ENCODE measurements around the gene USP5. TPM values are rescaled to one million over a fixed set of nuclear protein-coding genes. Genes with fewer than 3 reads are reported as not detected.
A peak's percentile ranks its signal among the peaks of the same experiment; 100 is the strongest.
"Not testable (repeated sequence)": the region's sequence is repeated elsewhere in the genome, so short reads cannot be mapped to it uniquely, and the experiment has no call there.

USP5 gene
- total RNA-seq, 2 experiments from 2014 or later: 119 to 131 TPM

GRCh38 chr12:6888360-6888759 is 36.4 kb downstream of the USP5 start:
- H3K36me3 Mint-ChIP-seq (ENCODE audit: low read depth): peaks cover 14% of the 10 kb centered on the region
- DNase-seq: no peak
- POLR2A ChIA-PET: no interaction called here
- no peaks in the 10 kb centered on the region for H3K9me3 Mint-ChIP-seq
- no peaks in the 10 kb centered on the region for H3K27me3 Mint-ChIP-seq
- no peak overlapping the region for H3K27ac Mint-ChIP-seq
- CTCF ChIA-PET: interaction anchor here (1.2 to 1.4 kb wide), 2 partner anchors 16 to 334 kb away, joined by 3 to 5 read pairs; partner anchors contain the start of gene SPSB2
- H3K4me3 Mint-ChIP-seq: no peak overlapping the region
- H3K4me1 Mint-ChIP-seq: peaks cover 29% of the 10 kb centered on the region

GRCh38 chr12:6888794-6889193 is 36.8 kb downstream of the USP5 start:
- Mint-ChIP-seq H3K27ac (peak overlapping the region; percentile 9), H3K4me1 (peaks cover 29% of the 10 kb centered on the region), H3K36me3 (ENCODE audit: low read depth) (peaks cover 14% of the 10 kb centered on the region)
- POLR2A ChIA-PET, DNase-seq, H3K9me3 Mint-ChIP-seq, H3K4me3 Mint-ChIP-seq, H3K27me3 Mint-ChIP-seq: not testable (repeated sequence)
- CTCF ChIA-PET: interaction anchor here (1.0 to 1.4 kb wide), 3 partner anchors 16 to 335 kb away, joined by 3 to 5 read pairs (median 3); partner anchors contain the start of gene SPSB2

GRCh38 chr12:6889775-6890573 is 38.0 kb downstream of the USP5 start:
- POLR2A ChIA-PET, H3K27me3 Mint-ChIP-seq, H3K9me3 Mint-ChIP-seq, DNase-seq: not testable (repeated sequence)
- CTCF ChIA-PET: interaction anchor here (1.0 to 1.4 kb wide), 3 partner anchors 14 to 78 kb away, joined by 3 to 7 read pairs (median 3); no protein-coding TSS in a partner anchor
- H3K4me3 Mint-ChIP-seq: peak overlapping the region; percentile 82
- peaks cover 29% of the 10 kb centered on the region for H3K4me1 Mint-ChIP-seq
- peaks cover 12% of the 10 kb centered on the region for H3K36me3 Mint-ChIP-seq (ENCODE audit: low read depth)
- H3K27ac Mint-ChIP-seq: peak overlapping the region; percentile 96

- H3K9me3 Mint-ChIP-seq: no peaks in the 10 kb centered on the region
- CTCF ChIA-PET: interaction anchor here (0.6 to 4.0 kb wide), 48 partner anchors 9 to 440 kb away, joined by 3 to 42 read pairs (median 5); partner anchors contain the start of genes ATN1, C12orf57, C1RL and CDCA3
- peak; percentile 98 for DNase-seq
- H3K4me3 Mint-ChIP-seq: peak overlapping the region; percentile 82
- H3K27me3 Mint-ChIP-seq: no peaks in the 10 kb centered on the region
- H3K36me3 Mint-ChIP-seq (ENCODE audit: low read depth): peaks cover 10% of the 10 kb centered on the region
- peak overlapping the region; percentile 96 for H3K27ac Mint-ChIP-seq
- peaks cover 29% of the 10 kb centered on the region for H3K4me1 Mint-ChIP-seq
- POLR2A ChIA-PET: interaction anchor here (0.8 to 1.6 kb wide), 7 partner anchors 17 to 53 kb away, joined by 3 to 10 read pairs (median 4); partner anchors contain the start of genes C12orf57, CDCA3, RNU7-1 and SPSB2
Observed at GRCh38 chr12:6890789-6891645, 39.1 kb downstream of the USP5 start.

- no peaks in the 10 kb centered on the region for H3K9me3 Mint-ChIP-seq
- peak overlapping the region; percentile 82 for H3K4me3 Mint-ChIP-seq
- no peak for DNase-seq
- ChIA-PET POLR2A (interaction anchor here (0.6 to 1.6 kb wide), 6 partner anchors 17 to 129 kb away, joined by 3 to 10 read pairs (median 5); partner anchors contain the start of genes C12orf57, RNU7-1, SPSB2 and USP5), CTCF (interaction anchor here (0.6 to 4.0 kb wide), 42 partner anchors 8 to 440 kb away, joined by 3 to 42 read pairs (median 6); partner anchors contain the start of genes ATN1, C12orf57, C1RL and CDCA3)
- no peaks in the 10 kb centered on the region for H3K27me3 Mint-ChIP-seq
- peaks cover 10% of the 10 kb centered on the region for H3K36me3 Mint-ChIP-seq (ENCODE audit: low read depth)
- H3K27ac Mint-ChIP-seq: peak overlapping the region; percentile 92
- H3K4me1 Mint-ChIP-seq: peaks cover 29% of the 10 kb centered on the region
Observed at GRCh38 chr12:6891646-6892001, 39.7 kb downstream of the USP5 start.

GRCh38 chr12:6892683-6893082 is 40.7 kb downstream of the USP5 start:
- H3K4me1 Mint-ChIP-seq: peaks cover 29% of the 10 kb centered on the region

GRCh38 chr12:6894321-6894720 is 42.4 kb downstream of the USP5 start:
- Mint-ChIP-seq H3K27me3 (no peaks in the 10 kb centered on the region), H3K27ac (no peak overlapping the region), H3K4me1 (peaks cover 26% of the 10 kb centered on the region), H3K4me3 (no peak overlapping the region), H3K9me3 (no peaks in the 10 kb centered on the region), H3K36me3 (ENCODE audit: low read depth) (peaks cover 10% of the 10 kb centered on the region)
- CTCF ChIA-PET: interaction anchor here (0.6 to 4.0 kb wide), 3 partner anchors 8 to 172 kb away, joined by 3 to 25 read pairs (median 7); partner anchors contain the start of gene SPSB2
- POLR2A ChIA-PET: no interaction called here
- DNase-seq: no peak

More at GRCh38 chr12:6892683-6893082, 40.7 kb downstream of the USP5 start:
- CTCF ChIA-PET: interaction anchor here (2.0 to 4.0 kb wide), 6 partner anchors 10 to 33 kb away, joined by 17 to 42 read pairs (median 24); partner anchors contain the start of genes LRRC23 and SPSB2
- H3K27ac Mint-ChIP-seq, H3K27me3 Mint-ChIP-seq, H3K9me3 Mint-ChIP-seq, POLR2A ChIA-PET, DNase-seq: not testable (repeated sequence)
- H3K4me3 Mint-ChIP-seq: peak overlapping the region; percentile 82
- H3K36me3 Mint-ChIP-seq (ENCODE audit: low read depth): peaks cover 10% of the 10 kb centered on the region

GRCh38 chr12:6896846-6897435 is 45.0 kb downstream of the USP5 start:
- no peak overlapping the region for H3K27ac Mint-ChIP-seq
- H3K36me3 Mint-ChIP-seq (ENCODE audit: low read depth): peaks cover 2% of the 10 kb centered on the region
- POLR2A ChIA-PET: interaction anchor here (0.7 kb wide), 1 partner anchor 426 kb away, joined by 10 read pairs; no protein-coding TSS in a partner anchor
- H3K9me3 Mint-ChIP-seq: no peaks in the 10 kb centered on the region
- CTCF ChIA-PET: interaction anchor here (0.7 to 2.1 kb wide), 4 partner anchors 24 to 41 kb away, joined by 3 to 9 read pairs (median 4); partner anchors contain the start of gene SPSB2
- H3K4me1 Mint-ChIP-seq: peaks cover 19% of the 10 kb centered on the region
- no peaks in the 10 kb centered on the region for H3K27me3 Mint-ChIP-seq
- no peak for DNase-seq
- no peak overlapping the region for H3K4me3 Mint-ChIP-seq

- POLR2A ChIA-PET: no interaction called here
- DNase-seq: no peak
- CTCF ChIA-PET: interaction anchor here (0.8 to 2.4 kb wide), 3 partner anchors 8 to 57 kb away, joined by 3 to 17 read pairs (median 9); no protein-coding TSS in a partner anchor
- no peak overlapping the region for H3K4me3 Mint-ChIP-seq
- H3K36me3 Mint-ChIP-seq (ENCODE audit: low read depth): no peaks in the 10 kb centered on the region
- no peak overlapping the region for H3K27ac Mint-ChIP-seq
- no peaks in the 10 kb centered on the region for H3K9me3 Mint-ChIP-seq
- peaks cover 12% of the 10 kb centered on the region for H3K4me1 Mint-ChIP-seq
- no peaks in the 10 kb centered on the region for H3K27me3 Mint-ChIP-seq
Observed at GRCh38 chr12:6899427-6899826, 47.5 kb downstream of the USP5 start.

GRCh38 chr12:6899837-6900519 is 48.0 kb downstream of the USP5 start:
- POLR2A ChIA-PET: interaction anchor here (0.7 kb wide), 1 partner anchor 58 kb away, joined by 3 read pairs; no protein-coding TSS in a partner anchor
- Mint-ChIP-seq H3K36me3 (ENCODE audit: low read depth) (no peaks in the 10 kb centered on the region), H3K9me3 (no peaks in the 10 kb centered on the region), H3K4me1 (peaks cover 12% of the 10 kb centered on the region), H3K27me3 (no peaks in the 10 kb centered on the region), H3K27ac (no peak overlapping the region), H3K4me3 (no peak overlapping the region)
- CTCF ChIA-PET: interaction anchor here (0.6 to 2.4 kb wide), 4 partner anchors 9 to 56 kb away, joined by 3 to 17 read pairs (median 6); no protein-coding TSS in a partner anchor
- no peak for DNase-seq

- H3K9me3 Mint-ChIP-seq: no peaks in the 10 kb centered on the region
- CTCF ChIA-PET: interaction anchor here (1.0 to 2.7 kb wide), 3 partner anchors 9 to 10 kb away, joined by 3 to 25 read pairs (median 4); no protein-coding TSS in a partner anchor
- H3K4me3 Mint-ChIP-seq: no peak overlapping the region
- H3K27me3 Mint-ChIP-seq: no peaks in the 10 kb centered on the region
- H3K27ac Mint-ChIP-seq: no peak overlapping the region
- no peaks in the 10 kb centered on the region for H3K36me3 Mint-ChIP-seq (ENCODE audit: low read depth)
- POLR2A ChIA-PET: no interaction called here
- DNase-seq: no peak
- H3K4me1 Mint-ChIP-seq: peaks cover 12% of the 10 kb centered on the region
Observed at GRCh38 chr12:6902448-6902847, 50.5 kb downstream of the USP5 start.

Data from activated CD4-positive, alpha-beta T cell treated with anti-CD3 and anti-CD28 coated beads, Interleukin-2, amount 10 ng/mL, durations not matched to agents 7 days and 5 days (primary cell).